Neural cell (in vitro differentiated cells): Measurements from ENCODE around the gene STIM1.

Experiments used
- CTCF ChIP-seq: fragments of 450-650 bp; IDR thresholded peaks from 2 replicates; pipeline ENCODE4 v1.5.1; 2014; ENCODE audit warnings: antibody characterized with exemption, mild to moderate bottlenecking, moderate library complexity; ENCODE audit not compliant: poor library complexity, severe bottlenecking
- EZH2 ChIP-seq: fragments of 200-600, 300-800 bp; shearing (Covaris generic), sonication (generic); IDR thresholded peaks from 2 replicates; pipeline ENCODE4 v1.6.1; 2014; ENCODE audit warnings: antibody characterized with exemption, low read length, borderline replicate concordance, mild to moderate bottlenecking; ENCODE audit not compliant: insufficient read depth, poor library complexity, severe bottlenecking
- RAD21 ChIP-seq: fragments of 450-650 bp; conservative IDR thresholded peaks from 2 replicates; pipeline ENCODE4 v1.6.1; 2014; ENCODE audit warnings: antibody characterized with exemption, mild to moderate bottlenecking, moderate library complexity
- REST ChIP-seq: IDR thresholded peaks from 2 replicates; pipeline ENCODE4 v1.6.1; 2012; ENCODE audit warnings: borderline replicate concordance

- TF ChIP-seq EZH2 (no peak), RAD21 (no peak), CTCF (no peak), REST (no peak)
These were observed 250.5 kb downstream of the STIM1 start for GRCh38 chr11:4105916-4106315.
